Activated CD8-positive, alpha-beta memory T cell treated with anti-CD3 and anti-CD28 coated beads, Interleukin-2, amount 50 U/mL, for 4 hours (primary cell): Measurements from ENCODE around the gene USH1G.

Source experiments
- DNase-seq: peaks from one replicate; pipeline ENCODE4 v3.0.0-alpha.2; 2020

USH1G gene

DNA sequence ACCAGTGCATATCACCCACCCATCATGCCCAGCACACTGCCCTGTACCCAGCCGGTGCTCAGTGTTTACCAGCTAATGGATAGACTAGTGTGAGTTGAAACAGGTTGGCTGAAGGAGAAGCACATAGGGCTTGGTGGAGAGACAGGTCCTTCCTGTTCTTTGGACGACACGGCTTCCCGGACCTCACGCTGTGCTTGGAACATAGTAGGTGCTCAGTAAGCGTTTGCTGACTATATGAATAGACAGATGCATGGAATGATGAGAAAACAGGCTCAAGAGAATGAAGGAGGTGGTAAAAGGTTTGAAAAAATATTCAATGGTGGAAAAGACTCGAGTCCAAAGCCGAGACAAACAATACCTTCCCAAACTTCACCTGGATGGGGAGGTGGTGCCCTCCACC, 22.8 kb downstream of the USH1G start:
- no peak for DNase-seq

DNA sequence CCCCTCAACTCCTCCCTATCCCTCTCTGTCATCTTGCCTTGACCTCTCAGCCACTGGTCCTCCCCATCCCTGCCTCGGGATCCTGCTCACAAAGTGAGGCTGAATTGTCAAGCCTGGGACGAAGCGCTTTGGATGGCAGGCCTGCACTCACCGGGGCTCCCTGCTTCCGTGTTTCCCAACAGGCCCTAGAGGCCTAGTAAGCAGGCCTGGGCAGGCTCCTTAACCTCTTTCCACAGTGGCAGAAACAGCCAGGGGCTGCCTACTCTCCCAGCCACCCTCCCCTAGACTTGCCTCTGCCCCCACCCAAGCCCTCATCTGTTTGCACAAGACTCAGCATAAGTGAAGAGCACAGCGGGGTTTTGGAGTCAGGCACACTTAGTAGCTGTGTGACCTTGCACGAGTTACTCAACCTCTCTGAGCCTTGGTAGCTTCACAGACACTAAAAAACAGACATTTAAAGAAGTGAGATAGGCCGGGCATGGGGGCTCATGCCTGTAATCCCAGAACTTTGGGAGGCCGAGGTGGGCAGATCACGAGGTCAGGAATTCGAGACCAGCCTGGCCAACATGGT, 24.6 kb downstream of the USH1G start:
- DNase-seq, result no peak

DNA sequence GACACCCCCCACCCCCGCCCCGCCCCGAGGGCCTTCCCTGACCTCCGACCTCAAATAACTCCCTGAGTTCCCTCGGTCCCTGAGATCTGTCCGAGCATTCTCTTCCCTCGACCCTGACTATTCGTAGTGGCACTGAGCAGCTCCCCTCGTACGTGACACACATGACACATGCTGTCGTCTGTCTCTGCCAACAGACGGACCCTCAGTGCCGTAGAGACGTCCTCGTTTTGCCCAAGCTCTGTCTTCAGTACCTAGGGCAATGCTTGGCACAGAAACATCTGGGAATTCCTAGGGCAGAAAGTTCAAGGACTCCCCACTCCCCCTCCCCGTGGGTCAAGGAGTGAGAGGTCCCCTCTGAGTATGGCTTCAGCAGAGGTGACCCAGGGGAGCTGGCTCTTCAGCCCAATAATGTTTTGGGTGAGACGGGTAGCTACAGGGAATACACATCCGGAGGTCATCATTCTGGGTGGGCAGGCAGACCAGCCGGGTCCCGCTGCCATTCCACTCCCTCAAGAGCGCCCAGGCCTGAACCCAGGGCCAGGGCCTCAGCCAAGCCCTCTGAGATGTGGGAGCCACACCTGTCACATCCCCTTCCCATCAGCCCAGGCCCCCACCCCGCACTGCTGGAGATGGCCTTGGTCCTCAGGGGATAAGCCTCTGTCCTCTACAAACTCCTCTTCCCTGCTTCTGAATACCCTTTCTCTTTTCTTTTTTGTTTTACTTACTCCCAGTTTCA, 29.0 kb downstream of the USH1G start:
- DNase-seq, result no peak

GRCh38 chr17:74892974-74893911, 29.8 kb downstream of the USH1G start, which contains the start of gene FADS6:
FADS6 (minus strand) TSS chr17:74893633; CDS start chr17:74893595, 38 bp downstream.
- DNase-seq, result no peak

- no peak for DNase-seq
These were observed 30.8 kb downstream of the USH1G start for GRCh38 chr17:74892013-74892841.

GRCh38 chr17:74890554-74890953, 32.5 kb downstream of the USH1G start:
- no peak for DNase-seq

- no peak for DNase-seq
These were observed 34.6 kb downstream of the USH1G start for GRCh38 chr17:74888469-74888868.

- DNase-seq, result no peak
These were observed 39.8 kb downstream of the USH1G start for GRCh38 chr17:74883241-74883745.

DNA sequence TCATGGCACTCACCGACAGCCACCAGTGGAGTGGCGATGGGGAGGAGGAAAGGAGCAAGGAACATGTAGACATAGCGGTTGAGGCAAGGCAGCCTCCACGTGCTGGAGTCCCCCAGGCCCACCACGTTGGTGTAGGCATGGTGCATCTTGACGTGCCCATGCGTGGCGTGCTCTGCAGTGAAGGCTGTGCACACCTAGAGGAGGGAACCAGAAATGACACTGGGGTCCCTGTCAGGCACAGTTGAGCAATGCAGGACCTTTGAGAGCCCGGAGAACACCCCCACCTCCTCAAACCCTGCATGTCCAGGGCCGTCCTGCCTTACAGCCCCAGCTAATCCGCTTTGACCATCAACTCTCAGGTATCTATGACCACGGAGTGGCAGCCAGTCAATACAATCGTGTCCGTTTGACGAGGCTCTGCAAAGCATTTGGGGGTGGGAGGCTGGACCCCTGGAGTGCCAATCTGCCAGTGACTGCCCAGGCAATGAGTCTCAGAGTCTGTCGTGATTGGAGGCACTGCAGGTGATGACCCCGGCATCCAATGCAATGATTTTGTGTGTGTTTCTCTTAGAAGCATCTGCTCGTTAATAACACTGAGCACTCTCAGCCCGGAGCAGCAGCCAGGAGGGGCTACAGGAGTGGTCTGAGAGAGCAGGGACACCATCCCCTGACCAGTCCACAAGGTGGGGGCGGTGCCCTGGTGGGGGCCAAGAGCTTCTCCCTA, 40.4 kb downstream of the USH1G start:
- no peak for DNase-seq

DNA sequence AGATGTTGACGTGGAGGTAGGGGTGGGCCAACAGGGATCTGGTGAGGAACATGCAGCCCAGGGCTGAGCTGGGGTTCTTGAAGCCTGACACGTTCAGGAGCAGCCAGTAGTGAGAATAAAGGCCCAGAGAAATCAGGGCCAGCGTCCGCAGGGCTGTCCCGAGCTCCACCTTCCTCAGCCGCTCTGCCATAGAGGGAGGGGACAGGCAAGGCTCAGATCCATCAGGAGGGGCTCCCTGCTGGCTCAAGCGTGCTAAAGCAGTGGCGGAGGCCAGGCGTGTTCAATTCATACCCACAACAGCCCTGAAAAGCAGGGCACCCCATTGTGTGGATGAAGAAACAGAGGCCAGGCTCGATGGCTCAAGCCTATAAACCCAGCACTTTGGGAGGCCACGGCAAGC, 42.0 kb downstream of the USH1G start:
- no peak for DNase-seq

DNA sequence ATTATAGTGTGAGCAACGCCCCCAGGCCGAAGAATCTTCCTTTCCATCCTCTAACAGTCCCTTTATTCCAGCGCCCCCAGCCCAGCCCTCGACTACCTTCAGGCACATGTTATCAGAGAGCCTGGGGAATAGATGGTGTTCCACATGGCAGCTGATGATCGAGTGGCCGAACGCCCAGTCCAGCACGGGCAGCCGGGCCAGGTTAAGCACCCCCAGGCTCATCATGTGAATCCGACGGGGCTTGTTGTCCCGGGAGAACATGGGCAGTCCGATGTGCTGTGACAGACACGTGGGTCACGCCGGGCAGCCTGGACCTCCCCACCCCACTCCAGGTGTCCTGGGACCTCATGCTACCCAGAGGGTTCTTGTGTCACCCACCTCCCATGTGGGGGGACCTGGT, 43.7 kb downstream of the USH1G start:
- DNase-seq, result no peak

GRCh38 chr17:74878658-74879057, 44.4 kb downstream of the USH1G start:
- no peak for DNase-seq

DNA sequence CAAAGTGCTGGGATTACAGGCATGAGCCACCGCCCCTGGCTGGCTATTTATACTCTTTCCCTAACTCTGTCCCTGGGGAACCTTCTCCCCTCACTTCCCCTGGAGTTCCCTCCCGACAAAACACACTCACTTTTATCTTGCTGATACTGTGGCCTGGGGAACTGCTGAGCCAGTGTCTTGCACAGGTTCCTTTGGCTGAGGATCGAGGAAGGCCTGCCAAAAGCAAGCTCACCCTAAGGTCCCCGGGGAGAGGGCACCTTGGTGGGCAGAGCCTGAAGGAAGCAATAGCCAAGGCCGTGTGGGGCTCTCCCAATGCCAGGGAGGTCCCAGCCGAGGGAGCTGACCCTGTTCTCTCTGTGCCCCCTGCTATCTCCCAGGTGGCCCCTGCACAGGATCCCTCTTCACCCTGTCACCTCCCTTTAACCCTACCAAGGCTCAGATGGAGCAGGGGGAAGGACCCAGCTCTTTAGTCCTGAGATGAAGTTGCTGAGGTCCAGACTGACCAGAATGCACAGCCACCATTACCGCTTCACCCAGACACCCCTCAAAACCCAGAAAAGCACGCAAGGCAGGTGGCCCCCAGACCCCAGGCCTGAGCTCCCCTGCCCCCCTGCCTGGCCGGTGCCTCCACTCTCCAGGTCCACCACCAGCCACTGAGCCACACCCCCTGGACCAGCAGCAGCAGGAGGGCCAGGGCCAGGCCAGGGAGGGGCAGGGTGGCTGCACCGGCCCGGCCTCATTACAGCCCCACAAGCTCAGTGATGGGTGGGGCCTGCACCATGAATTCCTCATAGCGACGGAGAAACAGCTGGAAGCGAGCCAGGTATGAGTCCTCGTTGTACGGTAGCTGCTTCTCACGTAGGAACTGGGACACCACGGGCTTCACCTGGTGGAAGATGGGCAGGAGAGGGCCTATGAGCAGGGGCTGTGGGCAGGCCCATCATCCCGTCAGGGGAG, 45.2 kb downstream of the USH1G start:
- DNase-seq, result no peak

- no peak for DNase-seq
These were observed 47.0 kb downstream of the USH1G start for GRCh38 chr17:74875977-74876593.

GRCh38 chr17:74875155-74875976, 47.7 kb downstream of the USH1G start:
- no peak for DNase-seq

DNA sequence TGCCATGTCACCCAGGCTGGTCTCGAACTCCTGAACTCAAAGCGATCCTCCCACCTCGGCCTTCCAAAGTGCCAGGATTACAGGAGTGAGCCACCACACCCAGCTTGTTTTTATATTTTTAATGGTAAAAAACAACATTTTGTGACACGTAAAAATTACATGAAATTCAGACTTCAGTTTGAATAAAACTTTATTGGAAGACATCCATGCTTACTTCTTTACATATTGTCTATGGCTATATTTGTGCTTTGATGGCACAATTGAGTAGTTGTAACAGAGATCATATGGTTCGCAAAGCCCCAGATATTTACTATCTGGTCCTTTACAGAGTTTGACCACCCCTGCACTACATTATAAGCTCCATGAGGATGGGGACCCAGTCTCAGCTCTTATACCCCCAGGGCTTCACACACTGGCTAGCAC, 48.4 kb downstream of the USH1G start:
- no peak for DNase-seq

DNA sequence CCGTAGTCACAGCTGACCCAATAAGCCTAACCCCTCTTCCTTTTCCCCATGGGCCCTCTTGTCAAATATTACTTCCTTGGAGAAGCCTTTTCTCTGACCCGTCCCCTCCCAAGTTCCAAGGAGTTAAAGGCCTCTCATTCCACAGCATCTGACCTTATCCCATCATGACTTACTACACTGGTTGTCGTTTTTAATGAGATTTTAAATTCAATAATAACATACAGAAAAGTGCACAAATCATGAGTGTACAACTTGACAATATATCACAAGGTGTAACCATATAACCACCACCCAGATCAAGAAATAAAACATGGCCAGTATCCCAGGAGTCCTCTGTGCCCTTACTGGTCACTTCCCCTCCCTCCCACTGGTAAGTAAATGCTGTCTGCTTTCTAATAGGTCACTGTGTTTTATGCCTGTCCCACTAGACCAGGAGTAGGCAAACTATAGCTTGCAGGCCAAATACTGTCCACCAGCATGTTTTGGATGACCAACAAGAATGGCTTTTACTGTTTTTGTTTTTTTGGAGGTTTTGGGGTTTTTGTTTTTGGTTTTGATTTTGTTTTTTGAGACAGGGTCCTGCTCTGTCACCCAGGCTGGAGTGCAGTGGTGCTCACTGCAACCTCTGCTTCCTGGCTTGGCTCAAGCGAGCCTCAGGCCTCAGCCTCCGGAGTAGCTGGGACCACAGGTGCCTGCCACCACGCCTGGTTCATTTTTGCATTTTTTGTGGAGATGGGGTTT, 49.0 kb downstream of the USH1G start:
- DNase-seq, result no peak
